Lower leg skin (tissue), 3 donors: ENCODE data around the gene CNTLN.

ENCODE experiments used
- POLR2A ChIP-seq, 2 donors: fragments of 450-650 bp; IDR thresholded peaks; one replicate each; pipeline ENCODE4 v1.6.1; 2016 to 2017; ENCODE audit warnings: antibody characterized with exemption in 2 of 2, mild to moderate bottlenecking in 1 of 2, moderate library complexity in 1 of 2
- TF ChIP-seq, protein P1 (sequence below), 3 donors: fragments of 450-650 bp; IDR thresholded peaks; one replicate each; pipeline ENCODE4 v1.5.1; 2016; ENCODE audit warnings: antibody characterized with exemption in 3 of 3, mild to moderate bottlenecking in 3 of 3, moderate library complexity in 2 of 3

DNA sequence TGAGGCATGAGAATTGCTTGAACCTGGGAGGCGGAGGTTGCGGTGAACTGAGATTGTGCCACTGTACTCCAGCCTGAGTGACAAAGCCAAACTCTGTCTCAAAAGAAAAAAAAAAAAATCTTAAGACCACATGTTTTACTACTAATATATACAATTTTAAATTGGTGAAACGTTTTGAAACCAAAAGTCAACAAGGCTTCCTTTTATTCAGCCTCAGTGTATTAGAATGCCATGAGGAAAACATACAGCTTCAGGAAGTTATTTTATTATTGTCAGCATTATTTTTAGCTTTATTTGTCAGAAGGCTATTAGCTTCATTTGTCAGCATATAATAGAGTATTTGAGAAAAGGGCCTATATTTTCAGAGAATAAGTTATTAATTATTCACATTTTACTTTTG, 280.1 kb downstream of the CNTLN start:
- TF ChIP-seq, protein P1, sequence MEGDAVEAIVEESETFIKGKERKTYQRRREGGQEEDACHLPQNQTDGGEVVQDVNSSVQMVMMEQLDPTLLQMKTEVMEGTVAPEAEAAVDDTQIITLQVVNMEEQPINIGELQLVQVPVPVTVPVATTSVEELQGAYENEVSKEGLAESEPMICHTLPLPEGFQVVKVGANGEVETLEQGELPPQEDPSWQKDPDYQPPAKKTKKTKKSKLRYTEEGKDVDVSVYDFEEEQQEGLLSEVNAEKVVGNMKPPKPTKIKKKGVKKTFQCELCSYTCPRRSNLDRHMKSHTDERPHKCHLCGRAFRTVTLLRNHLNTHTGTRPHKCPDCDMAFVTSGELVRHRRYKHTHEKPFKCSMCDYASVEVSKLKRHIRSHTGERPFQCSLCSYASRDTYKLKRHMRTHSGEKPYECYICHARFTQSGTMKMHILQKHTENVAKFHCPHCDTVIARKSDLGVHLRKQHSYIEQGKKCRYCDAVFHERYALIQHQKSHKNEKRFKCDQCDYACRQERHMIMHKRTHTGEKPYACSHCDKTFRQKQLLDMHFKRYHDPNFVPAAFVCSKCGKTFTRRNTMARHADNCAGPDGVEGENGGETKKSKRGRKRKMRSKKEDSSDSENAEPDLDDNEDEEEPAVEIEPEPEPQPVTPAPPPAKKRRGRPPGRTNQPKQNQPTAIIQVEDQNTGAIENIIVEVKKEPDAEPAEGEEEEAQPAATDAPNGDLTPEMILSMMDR (IDR thresholded peaks at IDR 0.05): no peak
- TF ChIP-seq POLR2A (IDR thresholded peaks at IDR 0.05): no peak
